Osteoblast (primary cell): ENCODE measurements around the gene EXD3. TPM values are rescaled to one million over a fixed set of nuclear protein-coding genes. Genes with fewer than 3 reads are reported as not detected.

Experiments used
- DNase-seq: peaks from one replicate; pipeline ENCODE4 v3.0.0; 2011; ENCODE audit warnings: low spot score, mixed read lengths; ENCODE audit not compliant: insufficient read length; ENCODE audit errors: missing footprints
- H2AFZ ChIP-seq: 2 replicates; pipeline ENCODE4 v1.6.0; 2011; ENCODE audit warnings: mild to moderate bottlenecking, low read length
- H3K27ac ChIP-seq: 2 replicates; pipeline ENCODE4 v1.5.1; 2011; ENCODE audit warnings: mild to moderate bottlenecking, low read depth, low read length, moderate library complexity
- H3K27me3 ChIP-seq: 2 replicates; pipeline ENCODE4 v1.6.0; 2012; ENCODE audit warnings: mild to moderate bottlenecking, control low read depth, inconsistent platforms, low read length, moderate library complexity; ENCODE audit not compliant: insufficient read depth
- H3K36me3 ChIP-seq: 2 replicates; pipeline ENCODE4 v1.5.1; 2011; ENCODE audit warnings: mild to moderate bottlenecking, low read length, control low read depth, moderate library complexity; ENCODE audit not compliant: insufficient read depth
- H3K4me1 ChIP-seq: 2 replicates; pipeline ENCODE4 v1.5.1; 2011; ENCODE audit warnings: mild to moderate bottlenecking, low read length, control low read depth, moderate library complexity; ENCODE audit not compliant: insufficient read depth
- H3K4me2 ChIP-seq: 2 replicates; pipeline ENCODE4 v1.6.0; 2011; ENCODE audit warnings: mild to moderate bottlenecking, low read length; ENCODE audit not compliant: insufficient read depth
- H3K4me3 ChIP-seq: fragments of 200-600 bp; sonication (generic); 3 replicates; pipeline ENCODE4 v1.5.1; 2012; ENCODE audit warnings: mild to moderate bottlenecking, low read length, inconsistent platforms; ENCODE audit not compliant: insufficient read depth
- H3K79me2 ChIP-seq: 2 replicates; pipeline ENCODE4 v1.6.0; 2012; ENCODE audit warnings: mild to moderate bottlenecking, low read length, control low read depth, inconsistent platforms; ENCODE audit not compliant: insufficient read depth
- H3K9me3 ChIP-seq: 2 replicates; pipeline ENCODE4 v1.5.1; 2011; ENCODE audit warnings: low read depth, low read length, control low read depth
- H4K20me1 ChIP-seq: 2 replicates; pipeline ENCODE4 v1.6.0; 2012; ENCODE audit warnings: mild to moderate bottlenecking, low read length, control low read depth; ENCODE audit not compliant: insufficient read depth
- total RNA-seq: library from RNA; depleted of rRNA; stranded (reverse); fragments of >200 nt; gene quantifications from 2 replicates; pipeline ENCODE4 v1.2.3, GENCODE V29; 2012
- TF ChIP-seq, protein P1 (sequence below): IDR thresholded peaks from 2 replicates; pipeline ENCODE4 v1.5.1; 2011; ENCODE audit warnings: mild to moderate bottlenecking, low read depth, low read length, moderate library complexity; ENCODE audit errors: extremely low read depth

The EXD3 gene
- total RNA-seq, 1 donor: 7.6 TPM

DNA sequence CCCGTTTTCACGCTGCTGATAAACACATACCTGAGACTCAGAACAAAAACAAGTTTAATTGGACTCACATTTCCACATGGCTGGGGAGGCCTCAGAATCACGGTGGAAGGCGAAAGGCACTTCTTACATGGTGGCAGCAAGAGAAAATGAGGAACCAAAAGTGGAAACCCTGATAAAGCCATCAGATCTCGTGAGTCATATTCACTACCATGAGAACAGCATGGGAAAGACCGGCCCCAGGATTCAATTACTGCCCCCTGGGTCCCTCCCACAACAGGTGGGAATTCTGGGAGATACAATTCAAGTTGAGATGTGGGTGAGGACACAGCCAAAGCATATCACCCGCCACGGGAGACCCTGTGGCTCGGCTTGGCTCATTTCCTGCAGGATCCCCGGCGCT is 20.2 kb downstream of the EXD3 start:
- TF ChIP-seq, protein P1, sequence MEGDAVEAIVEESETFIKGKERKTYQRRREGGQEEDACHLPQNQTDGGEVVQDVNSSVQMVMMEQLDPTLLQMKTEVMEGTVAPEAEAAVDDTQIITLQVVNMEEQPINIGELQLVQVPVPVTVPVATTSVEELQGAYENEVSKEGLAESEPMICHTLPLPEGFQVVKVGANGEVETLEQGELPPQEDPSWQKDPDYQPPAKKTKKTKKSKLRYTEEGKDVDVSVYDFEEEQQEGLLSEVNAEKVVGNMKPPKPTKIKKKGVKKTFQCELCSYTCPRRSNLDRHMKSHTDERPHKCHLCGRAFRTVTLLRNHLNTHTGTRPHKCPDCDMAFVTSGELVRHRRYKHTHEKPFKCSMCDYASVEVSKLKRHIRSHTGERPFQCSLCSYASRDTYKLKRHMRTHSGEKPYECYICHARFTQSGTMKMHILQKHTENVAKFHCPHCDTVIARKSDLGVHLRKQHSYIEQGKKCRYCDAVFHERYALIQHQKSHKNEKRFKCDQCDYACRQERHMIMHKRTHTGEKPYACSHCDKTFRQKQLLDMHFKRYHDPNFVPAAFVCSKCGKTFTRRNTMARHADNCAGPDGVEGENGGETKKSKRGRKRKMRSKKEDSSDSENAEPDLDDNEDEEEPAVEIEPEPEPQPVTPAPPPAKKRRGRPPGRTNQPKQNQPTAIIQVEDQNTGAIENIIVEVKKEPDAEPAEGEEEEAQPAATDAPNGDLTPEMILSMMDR: no peak
- no peaks in the 10 kb centered on the region for H3K79me2 ChIP-seq
- no peak overlapping the region for H3K4me2 ChIP-seq
- H3K4me1 ChIP-seq: peaks cover 6% of the 10 kb centered on the region
- H3K4me3 ChIP-seq: no peak overlapping the region
- H3K36me3 ChIP-seq: no peaks in the 10 kb centered on the region
- no peak for DNase-seq
- no peaks in the 10 kb centered on the region for H3K9me3 ChIP-seq
- no peak overlapping the region for H3K27ac ChIP-seq
- no peak overlapping the region for H2AFZ ChIP-seq
- H4K20me1 ChIP-seq: peaks cover 20% of the 10 kb centered on the region
- H3K27me3 ChIP-seq: no peaks in the 10 kb centered on the region

- Histone ChIP-seq H3K9me3 (no peaks in the 10 kb centered on the region), H4K20me1 (peaks cover 11% of the 10 kb centered on the region), H3K27ac (no peak overlapping the region), H3K4me1 (peaks cover 2% of the 10 kb centered on the region), H3K27me3 (no peaks in the 10 kb centered on the region), H3K36me3 (no peaks in the 10 kb centered on the region), H3K4me2 (no peak overlapping the region), H3K79me2 (no peaks in the 10 kb centered on the region), H3K4me3 (no peak overlapping the region), H2AFZ (no peak overlapping the region)
- DNase-seq: no peak
- TF ChIP-seq, protein P1: no peak
Measured at GRCh38 chr9:137398561-137399468, 24.1 kb downstream of the EXD3 start.

DNA sequence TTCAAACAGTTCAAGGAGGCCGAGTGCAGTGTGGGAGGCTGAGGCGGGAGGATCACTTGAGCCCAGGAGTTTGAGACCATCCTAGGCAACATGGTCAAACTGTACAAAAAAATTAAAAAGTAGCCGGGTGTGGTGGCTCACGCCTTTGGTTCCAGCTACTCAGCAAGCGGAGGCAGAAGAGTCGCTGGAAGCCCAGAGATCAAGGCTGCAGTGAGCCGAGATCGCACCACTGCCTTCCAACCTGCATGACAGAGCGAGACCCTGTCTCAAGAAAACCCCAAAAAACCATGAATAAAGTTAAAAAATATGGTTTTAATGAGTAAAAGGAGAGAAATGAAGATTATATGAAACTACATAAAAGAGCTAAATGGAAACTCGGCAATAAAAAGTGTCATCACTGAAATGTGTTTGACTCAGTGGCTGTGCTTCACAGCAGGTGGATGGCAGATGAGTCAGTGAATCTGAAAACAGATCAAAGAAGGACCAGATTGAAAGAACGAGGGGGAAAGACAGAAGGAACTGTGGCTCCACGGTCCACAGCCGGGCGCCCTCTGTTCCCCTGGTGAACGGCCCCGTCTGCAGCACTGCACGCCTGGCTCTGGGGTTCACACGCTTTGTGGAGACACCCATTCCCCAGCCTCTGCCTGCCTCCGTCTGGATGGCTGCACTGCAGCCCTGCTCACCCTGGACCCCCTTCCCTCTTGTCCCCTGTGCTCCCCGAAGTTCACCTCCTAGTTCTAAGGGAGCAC is 25.1 kb downstream of the EXD3 start:
- no peak overlapping the region for H2AFZ ChIP-seq
- TF ChIP-seq, protein P1: no peak
- no peaks in the 10 kb centered on the region for H3K27me3 ChIP-seq
- H3K4me1 ChIP-seq: peaks cover 2% of the 10 kb centered on the region
- H3K9me3 ChIP-seq: no peaks in the 10 kb centered on the region
- H3K4me3 ChIP-seq: no peak overlapping the region
- H3K4me2 ChIP-seq: no peak overlapping the region
- no peaks in the 10 kb centered on the region for H3K36me3 ChIP-seq
- DNase-seq: no peak
- no peaks in the 10 kb centered on the region for H3K79me2 ChIP-seq
- no peak overlapping the region for H3K27ac ChIP-seq
- peaks cover 9% of the 10 kb centered on the region for H4K20me1 ChIP-seq
